Tibial nerve (tissue), 4 donors: ENCODE measurements around the gene TNFRSF13B. TPM values are rescaled to one million over a fixed set of nuclear protein-coding genes. Genes with fewer than 3 reads are reported as not detected.
"Not testable (repeated sequence)": the region's sequence is repeated elsewhere in the genome, so short reads cannot be mapped to it uniquely, and the experiment has no call there.

ENCODE experiments used
- DNase-seq, 2 donors: peaks; one replicate each; pipeline ENCODE4 v3.0.0-alpha.2; 2019; ENCODE audit warnings: low spot score in 2 of 2
- H3K27ac ChIP-seq, 4 donors: fragments of 200-600 bp; sonication (generic) in 3 of 4; one replicate each; pipeline ENCODE4 v1.5.1; 2017 to 2019; ENCODE audit warnings: mild to moderate bottlenecking in 1 of 4
- H3K27me3 ChIP-seq, 2 donors: fragments of 200-600 bp; sonication (generic) in 1 of 2; one replicate each; pipeline versions ENCODE4 v1.5.1 to v1.6.0; 2017 to 2019
- H3K36me3 ChIP-seq, 3 donors: fragments of 200-600 bp; sonication (generic); one replicate each; pipeline ENCODE4 v1.5.1; 2018 to 2019
- H3K4me1 ChIP-seq, 4 donors: fragments of 200-600 bp; sonication (generic) in 3 of 4; one replicate each; pipeline ENCODE4 v1.5.1; 2017 to 2019
- H3K4me3 ChIP-seq, 4 donors: fragments of 200-600 bp; sonication (generic) in 3 of 4; one replicate each; pipeline ENCODE4 v1.5.1; 2017 to 2019; ENCODE audit warnings: mild to moderate bottlenecking in 1 of 4, moderate library complexity in 1 of 4
- H3K9me3 ChIP-seq, 4 donors: fragments of 200-600 bp; sonication (generic) in 3 of 4; one replicate each; pipeline ENCODE4 v1.5.1; 2017 to 2019
- EP300 ChIP-seq, 2 donors: sonication (generic); formaldehyde crosslinking; IDR thresholded peaks; one replicate each; pipeline ENCODE4 v1.6.1; 2017; ENCODE audit warnings: antibody characterized with exemption in 2 of 2, mild to moderate bottlenecking in 1 of 2
- POLR2A ChIP-seq, 2 donors: fragments of 450-650 bp; IDR thresholded peaks; one replicate each; pipeline ENCODE4 v1.6.1; 2017; ENCODE audit warnings: antibody characterized with exemption in 2 of 2, mild to moderate bottlenecking in 2 of 2, moderate library complexity in 2 of 2
- WGBS, 2 donors: methylation state at CpG; one replicate each; pipeline ENCODE4 v1.1.5; 2018; 5-methylcytosine and 5-hydroxymethylcytosine counted together
- total RNA-seq, 4 donors: library from RNA; depleted of rRNA; stranded (reverse); fragments of >200 nt; gene quantifications; one replicate each; pipeline ENCODE4 v1.1.0, GENCODE V29; 2016
- TF ChIP-seq, protein P1 (sequence below), 5 experiments: fragments of 200-600 bp in 3 of 5; fragments of 450-650 bp in 2 of 5; sonication (generic) in 3 of 5; IDR thresholded peaks; one replicate each; pipeline ENCODE4 v1.5.1; 2016 to 2019; ENCODE audit warnings: antibody characterized with exemption in 5 of 5, mild to moderate bottlenecking in 3 of 5, moderate library complexity in 2 of 5

The TNFRSF13B gene
- total RNA-seq, 4 donors from 2014 or later: not detected

DNA sequence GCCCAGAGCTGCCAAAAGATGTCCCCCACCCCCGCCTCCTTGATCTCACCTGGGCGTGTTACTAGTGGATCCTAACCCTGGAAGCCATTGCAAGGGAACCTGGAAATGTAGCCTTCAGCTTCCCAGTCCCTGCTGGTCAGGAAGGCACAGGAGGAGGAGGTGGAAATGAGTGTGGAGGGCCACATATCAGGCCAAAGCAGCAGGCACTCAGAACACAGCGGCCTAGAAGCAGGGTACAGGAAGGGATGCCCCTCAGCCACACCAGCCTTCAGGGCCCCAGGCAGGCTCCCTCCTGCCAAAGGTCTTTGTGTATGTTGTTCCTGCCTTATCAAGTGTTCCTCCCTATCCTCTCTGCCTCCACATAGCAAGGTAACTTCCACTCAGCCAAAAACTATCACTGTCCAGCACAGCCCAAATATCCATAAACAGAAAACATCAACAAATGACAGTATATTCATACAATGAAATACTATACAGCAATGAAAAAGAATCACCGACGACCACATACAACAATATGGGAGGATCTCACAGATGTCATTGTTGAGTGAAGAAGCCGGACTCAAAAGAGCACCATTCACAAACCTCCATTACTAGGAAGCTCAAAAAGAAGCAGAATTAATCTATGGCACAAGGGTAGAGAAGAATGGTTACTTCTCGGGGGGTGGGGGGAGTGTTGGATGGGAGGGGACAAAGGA lies 28.2 kb upstream of the TNFRSF13B start:
- no peak overlapping the region for H3K4me3 ChIP-seq
- no peak for DNase-seq
- no peak for TF ChIP-seq POLR2A (IDR thresholded peaks at IDR 0.05)
- TF ChIP-seq, protein P1, sequence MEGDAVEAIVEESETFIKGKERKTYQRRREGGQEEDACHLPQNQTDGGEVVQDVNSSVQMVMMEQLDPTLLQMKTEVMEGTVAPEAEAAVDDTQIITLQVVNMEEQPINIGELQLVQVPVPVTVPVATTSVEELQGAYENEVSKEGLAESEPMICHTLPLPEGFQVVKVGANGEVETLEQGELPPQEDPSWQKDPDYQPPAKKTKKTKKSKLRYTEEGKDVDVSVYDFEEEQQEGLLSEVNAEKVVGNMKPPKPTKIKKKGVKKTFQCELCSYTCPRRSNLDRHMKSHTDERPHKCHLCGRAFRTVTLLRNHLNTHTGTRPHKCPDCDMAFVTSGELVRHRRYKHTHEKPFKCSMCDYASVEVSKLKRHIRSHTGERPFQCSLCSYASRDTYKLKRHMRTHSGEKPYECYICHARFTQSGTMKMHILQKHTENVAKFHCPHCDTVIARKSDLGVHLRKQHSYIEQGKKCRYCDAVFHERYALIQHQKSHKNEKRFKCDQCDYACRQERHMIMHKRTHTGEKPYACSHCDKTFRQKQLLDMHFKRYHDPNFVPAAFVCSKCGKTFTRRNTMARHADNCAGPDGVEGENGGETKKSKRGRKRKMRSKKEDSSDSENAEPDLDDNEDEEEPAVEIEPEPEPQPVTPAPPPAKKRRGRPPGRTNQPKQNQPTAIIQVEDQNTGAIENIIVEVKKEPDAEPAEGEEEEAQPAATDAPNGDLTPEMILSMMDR (IDR thresholded peaks at IDR 0.05): no peak
- 81 to 93% methylated on average over 6 to 7 of the region's 7 CpGs for WGBS, 2 donors
- H3K4me1 ChIP-seq: peaks cover 0 to 8% (median 3%) of the 10 kb centered on the region in 4 donors
- H3K27ac ChIP-seq: no peak overlapping the region
- H3K9me3 ChIP-seq: no peaks in the 10 kb centered on the region
- H3K36me3 ChIP-seq: no peaks in the 10 kb centered on the region
- H3K27me3 ChIP-seq: no peaks in the 10 kb centered on the region

DNA sequence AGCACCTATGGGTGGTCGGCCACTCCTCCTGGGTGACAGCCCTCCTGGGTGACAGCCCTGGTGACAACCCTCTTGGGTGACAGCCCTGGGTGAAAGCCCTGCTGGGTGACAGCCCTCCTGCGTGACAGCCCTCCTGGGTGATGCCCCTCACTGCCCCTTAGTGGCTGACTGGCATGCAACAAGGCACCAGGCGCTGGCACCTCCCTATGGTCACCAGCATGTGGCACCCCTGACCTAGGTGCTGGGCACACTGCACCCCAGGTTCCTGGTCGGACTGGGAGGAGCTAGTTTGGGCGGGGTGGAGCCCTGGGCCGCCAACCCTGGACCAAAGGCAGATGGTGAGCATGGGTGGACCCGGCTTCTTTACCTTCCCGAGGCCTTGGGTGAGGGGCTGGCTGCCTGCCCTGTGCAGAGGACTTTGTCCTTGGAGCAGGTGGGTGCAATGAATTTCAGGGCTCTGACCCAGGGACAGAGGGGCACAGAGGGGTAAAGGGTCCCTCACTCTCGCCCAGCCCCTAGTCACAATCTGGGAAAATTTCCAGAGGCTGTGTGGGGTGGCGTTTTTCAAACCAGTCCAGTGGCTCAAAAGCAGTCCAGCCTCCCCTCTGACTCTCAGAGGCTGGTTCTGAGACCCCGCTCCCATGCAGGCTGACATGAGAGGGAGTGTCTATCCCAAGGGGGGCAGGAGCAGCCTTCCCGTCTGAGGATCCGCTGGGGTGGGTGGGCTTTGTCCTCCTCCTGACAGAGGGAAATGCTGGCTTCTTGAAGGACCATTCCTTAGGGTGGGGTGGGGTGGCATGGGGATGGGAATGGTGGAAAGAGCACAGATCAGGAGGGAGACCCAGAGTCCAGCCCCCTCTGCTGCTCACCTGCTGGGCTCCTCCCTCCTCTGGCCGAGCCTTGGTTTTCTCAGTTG lies 25.9 kb upstream of the TNFRSF13B start:
- Histone ChIP-seq H3K27me3 (no peaks in the 10 kb centered on the region), H3K36me3 (no peaks in the 10 kb centered on the region), H3K4me1 (peaks cover 0 to 8% (median 3%) of the 10 kb centered on the region in 4 donors), H3K9me3 (no peaks in the 10 kb centered on the region), H3K4me3 (no peak overlapping the region), H3K27ac (no peak overlapping the region)
- TF ChIP-seq POLR2A (IDR thresholded peaks at IDR 0.05) (no peak), EP300 (IDR thresholded peaks at IDR 0.05) (no peak)
- TF ChIP-seq, protein P1 (IDR thresholded peaks at IDR 0.05): no peak
- WGBS, 2 donors: 81 to 83% methylated on average over 6 to 8 of the region's 14 CpGs
- no peak for DNase-seq

DNA sequence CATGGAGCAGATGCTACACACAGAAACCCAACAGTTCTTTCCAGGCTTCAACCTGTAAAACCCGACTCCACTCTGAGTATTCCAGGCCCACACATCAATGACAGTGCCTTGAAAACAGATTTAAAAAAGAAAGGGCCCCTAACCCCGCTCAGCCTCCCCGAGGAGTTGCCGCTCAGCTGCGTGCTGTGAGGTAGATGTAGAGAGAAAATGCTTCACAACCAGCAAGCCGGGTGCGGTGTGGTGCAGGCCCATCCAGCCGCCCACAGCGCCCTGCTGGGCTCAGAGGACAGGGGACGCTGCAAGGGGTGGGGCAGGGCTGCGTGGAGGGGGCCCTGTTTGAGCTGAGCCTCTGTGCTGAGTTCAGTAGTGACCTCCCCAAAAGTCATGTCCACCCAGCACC lies 24.8 kb upstream of the TNFRSF13B start:
- not testable (repeated sequence) for DNase-seq, H3K4me1 ChIP-seq, H3K9me3 ChIP-seq, H3K36me3 ChIP-seq, H3K27ac ChIP-seq, H3K4me3 ChIP-seq, H3K27me3 ChIP-seq
- WGBS, 2 donors: 82 to 85% methylated on average over 11 of the region's 11 CpGs

DNA sequence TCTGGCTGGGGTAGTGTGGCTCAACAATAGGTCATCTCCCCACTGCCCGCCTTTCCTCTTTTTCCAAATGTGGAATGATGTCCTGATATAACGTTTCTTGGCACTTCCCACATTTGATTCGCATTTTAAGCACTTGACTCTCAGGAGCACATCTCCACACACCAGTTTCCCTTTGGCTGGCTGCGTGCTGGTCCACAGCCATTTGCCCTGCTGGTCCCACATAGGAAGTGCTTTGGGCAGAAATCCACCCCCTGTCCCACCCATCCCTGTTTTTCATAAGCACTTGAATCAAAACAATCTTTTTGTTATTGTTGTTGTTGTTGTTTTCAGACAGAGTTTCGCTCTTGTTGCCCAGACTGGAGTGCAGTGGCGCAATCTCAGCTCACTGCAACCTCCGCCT lies 24.0 kb upstream of the TNFRSF13B start:
- TF ChIP-seq POLR2A (IDR thresholded peaks at IDR 0.05) (no peak), EP300 (IDR thresholded peaks at IDR 0.05) (no peak)
- TF ChIP-seq, protein P1 (IDR thresholded peaks at IDR 0.05): no peak
- DNase-seq: no peak

DNA sequence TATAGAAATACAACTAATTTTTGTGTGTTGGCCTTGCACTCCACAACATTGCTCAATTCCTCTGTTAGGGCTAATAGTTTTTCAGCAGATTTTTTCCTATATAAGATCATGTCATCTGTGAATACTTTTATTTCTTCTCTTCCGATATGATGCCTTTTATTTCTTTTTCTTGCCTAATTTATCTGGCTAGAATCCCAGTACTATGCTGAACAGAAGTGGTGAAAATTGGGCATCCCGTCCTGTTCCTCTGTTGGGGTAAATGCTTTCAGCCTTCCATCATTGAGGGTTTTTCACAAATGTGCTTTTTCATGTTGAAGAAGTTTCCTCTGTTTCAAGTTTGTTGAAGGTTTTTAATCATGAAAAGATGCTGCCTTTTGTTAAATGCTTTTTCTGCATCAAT lies 22.7 kb upstream of the TNFRSF13B start:
- H3K9me3 ChIP-seq: no peaks in the 10 kb centered on the region
- no peaks in the 10 kb centered on the region for H3K27me3 ChIP-seq
- no peak overlapping the region for H3K27ac ChIP-seq
- H3K4me1 ChIP-seq: peaks cover 0 to 9% (median 4%) of the 10 kb centered on the region in 4 donors
- no peak overlapping the region for H3K4me3 ChIP-seq
- 38 to 39% methylated on average over 2 of the region's 2 CpGs for WGBS, 2 donors
- DNase-seq: no peak
- H3K36me3 ChIP-seq: no peaks in the 10 kb centered on the region
- no peak for TF ChIP-seq POLR2A (IDR thresholded peaks at IDR 0.05)
- TF ChIP-seq, protein P1 (IDR thresholded peaks at IDR 0.05): no peak
- TF ChIP-seq EP300 (IDR thresholded peaks at IDR 0.05): no peak

More for the DNA sequence above, 24.0 kb upstream of the TNFRSF13B start:
- Histone ChIP-seq H3K9me3 (no peaks in the 10 kb centered on the region), H3K27ac (no peak overlapping the region), H3K4me3 (no peak overlapping the region), H3K36me3 (no peaks in the 10 kb centered on the region), H3K4me1 (peaks cover 0 to 5% (median 0%) of the 10 kb centered on the region in 4 donors), H3K27me3 (no peaks in the 10 kb centered on the region)
- WGBS, 2 donors: 89 to 91% methylated on average over 7 of the region's 7 CpGs
